ENCODE data around the gene CD86. TPM values are rescaled to one million over a fixed set of nuclear protein-coding genes. Genes with fewer than 3 reads are reported as not detected.

CD86 gene
- total RNA-seq, 2 experiments from 2014 or later: 0.69 to 1.4 TPM

GRCh38 chr3:122074621-122075265 is 19.6 kb downstream of the CD86 start:
- Histone ChIP-seq H3K36me3 (ENCODE audit: insufficient read depth, low read length) (no peaks in the 10 kb centered on the region), H3K27ac (ENCODE audit: low read depth in 1 of 2, low read length in 2 of 2) (no peak overlapping the region), H3K9me3 (ENCODE audit: control insufficient read depth in 1 of 2, insufficient read depth in 1 of 2, low read length in 2 of 2) (no peaks in the 10 kb centered on the region), H3K4me3 (ENCODE audit: low read length) (no peak overlapping the region), H3K4me1 (ENCODE audit: insufficient read depth, low read length) (peaks cover 4% of the 10 kb centered on the region), H3K27me3 (ENCODE audit: control insufficient read depth in 1 of 2, insufficient read depth in 2 of 2, low read length in 2 of 2) (peaks cover 0 to 8% of the 10 kb centered on the region in 2 experiments)
- H3K4me3 Mint-ChIP-seq: no peak overlapping the region
- peaks cover 2% of the 10 kb centered on the region for H3K9me3 Mint-ChIP-seq
- ChIA-PET CTCF (no interaction called here), POLR2A (no interaction called here)
- H3K27me3 Mint-ChIP-seq: peaks cover 17% of the 10 kb centered on the region
- H3K27ac Mint-ChIP-seq: no peak overlapping the region
- peak in 3 of 14 experiments; percentile 28 to 48 (median 40) for DNase-seq
- no peaks in the 10 kb centered on the region for H3K36me3 Mint-ChIP-seq (ENCODE audit: low read depth)
- no peak for ATAC-seq (ENCODE audit: poor library complexity)
- no peaks in the 10 kb centered on the region for H3K4me1 Mint-ChIP-seq (ENCODE audit: low read depth)
- intact Hi-C loops (cut with DNase I, micrococcal nuclease): no loop called here
- no peak for TF ChIP-seq CTCF (IDR thresholded peaks at IDR 0.05)

- H3K27ac Mint-ChIP-seq: no peak overlapping the region
- Histone ChIP-seq H3K4me1 (ENCODE audit: insufficient read depth, low read length) (peaks cover 4% of the 10 kb centered on the region), H3K36me3 (ENCODE audit: insufficient read depth, low read length) (no peaks in the 10 kb centered on the region), H3K9me3 (ENCODE audit: control insufficient read depth in 1 of 2, insufficient read depth in 1 of 2, low read length in 2 of 2) (no peaks in the 10 kb centered on the region), H3K27me3 (ENCODE audit: control insufficient read depth in 1 of 2, insufficient read depth in 2 of 2, low read length in 2 of 2) (peaks cover 0 to 8% of the 10 kb centered on the region in 2 experiments), H3K27ac (ENCODE audit: low read depth in 1 of 2, low read length in 2 of 2) (no peak overlapping the region), H3K4me3 (ENCODE audit: low read length) (no peak overlapping the region)
- intact Hi-C loops (cut with DNase I, micrococcal nuclease): no loop called here
- H3K36me3 Mint-ChIP-seq (ENCODE audit: low read depth): no peaks in the 10 kb centered on the region
- ATAC-seq (ENCODE audit: poor library complexity) (no peak), DNase-seq (no peak)
- no peak for TF ChIP-seq CTCF (IDR thresholded peaks at IDR 0.05)
- H3K27me3 Mint-ChIP-seq: peaks cover 17% of the 10 kb centered on the region
- H3K9me3 Mint-ChIP-seq: peaks cover 2% of the 10 kb centered on the region
- POLR2A ChIA-PET: no interaction called here
- no peak overlapping the region for H3K4me3 Mint-ChIP-seq
- CTCF ChIA-PET: no interaction called here
- H3K4me1 Mint-ChIP-seq (ENCODE audit: low read depth): no peaks in the 10 kb centered on the region
Observed at GRCh38 chr3:122076491-122077292, 21.5 kb downstream of the CD86 start.

- no peak overlapping the region for H3K4me3 Mint-ChIP-seq
- intact Hi-C loops (cut with DNase I, micrococcal nuclease): no loop called here
- CTCF ChIA-PET: no interaction called here
Observed at GRCh38 chr3:122077293-122078234, 22.4 kb downstream of the CD86 start.

More at GRCh38 chr3:122077293-122078234, 22.4 kb downstream of the CD86 start:
- Histone ChIP-seq H3K27ac (ENCODE audit: low read depth in 1 of 2, low read length in 2 of 2) (no peak overlapping the region), H3K9me3 (ENCODE audit: control insufficient read depth in 1 of 2, insufficient read depth in 1 of 2, low read length in 2 of 2) (no peaks in the 10 kb centered on the region), H3K36me3 (ENCODE audit: insufficient read depth, low read length) (no peaks in the 10 kb centered on the region), H3K4me1 (ENCODE audit: insufficient read depth, low read length) (peaks cover 4% of the 10 kb centered on the region), H3K4me3 (ENCODE audit: low read length) (no peak overlapping the region), H3K27me3 (ENCODE audit: control insufficient read depth in 1 of 2, insufficient read depth in 2 of 2, low read length in 2 of 2) (peaks cover 0 to 8% of the 10 kb centered on the region in 2 experiments)
- ATAC-seq (ENCODE audit: poor library complexity) (no peak), DNase-seq (peak in 2 of 14 experiments; percentile 34 to 39)
- Mint-ChIP-seq H3K27ac (no peak overlapping the region), H3K36me3 (ENCODE audit: low read depth) (no peaks in the 10 kb centered on the region), H3K9me3 (peaks cover 2% of the 10 kb centered on the region), H3K4me1 (ENCODE audit: low read depth) (no peaks in the 10 kb centered on the region), H3K27me3 (peaks cover 17% of the 10 kb centered on the region)
- TF ChIP-seq CTCF (IDR thresholded peaks at IDR 0.05): no peak
- POLR2A ChIA-PET: no interaction called here

All from CD4-positive, alpha-beta T cell (primary cell).